Spleen (tissue), 11 donors: ENCODE measurements around the gene POU2AF1. TPM values are rescaled to one million over a fixed set of nuclear protein-coding genes. Genes with fewer than 3 reads are reported as not detected.
A peak's percentile ranks its signal among the peaks of the same experiment; 100 is the strongest.

Experiments used
- DNase-seq: peaks from one replicate; pipeline ENCODE4 v3.0.0-alpha.2; 2020
- H3K27ac ChIP-seq, 8 donors: fragments of 200-600 bp; sonication (generic) in 7 of 8; 1 replicate in 4 of 8; 2 replicates in 4 of 8; pipeline versions ENCODE4 v1.5.0 to v1.8.0; 2016 to 2021; ENCODE audit warnings: inconsistent platforms in 4 of 8, mild to moderate bottlenecking in 4 of 8, moderate library complexity in 1 of 8
- H3K27me3 ChIP-seq, 7 donors: fragments of 200-600 bp; sonication (generic) in 6 of 7; replicated peaks in 1 of 7; 1 replicate in 4 of 7; 2 replicates in 3 of 7; pipeline versions ENCODE4 v1.5.0 to v1.8.0; 2016 to 2021; ENCODE audit warnings: inconsistent platforms in 3 of 7, mild to moderate bottlenecking in 1 of 7
- H3K36me3 ChIP-seq, 6 donors: fragments of 200-600 bp; sonication (generic) in 5 of 6; 1 replicate in 4 of 6; 2 replicates in 2 of 6; pipeline versions ENCODE4 v1.5.0 to v1.8.0; 2016 to 2021; ENCODE audit warnings: inconsistent platforms in 2 of 6
- H3K4me1 ChIP-seq, 6 donors: fragments of 200-600 bp; sonication (generic) in 5 of 6; 1 replicate in 3 of 6; 2 replicates in 3 of 6; pipeline versions ENCODE4 v1.5.0 to v1.8.0; 2016 to 2021; ENCODE audit warnings: inconsistent platforms in 3 of 6
- H3K4me3 ChIP-seq, 8 donors: fragments of 200-600 bp; sonication (generic) in 7 of 8; 1 replicate in 4 of 8; 2 replicates in 4 of 8; pipeline versions ENCODE4 v1.5.0 to v1.8.0; 2016 to 2021; ENCODE audit warnings: inconsistent platforms in 4 of 8, mild to moderate bottlenecking in 4 of 8, moderate library complexity in 2 of 8
- H3K9me3 ChIP-seq, 8 donors: fragments of 200-600 bp; sonication (generic) in 7 of 8; 1 replicate in 4 of 8; 2 replicates in 4 of 8; pipeline versions ENCODE4 v1.5.0 to v1.8.0; 2016 to 2021; ENCODE audit warnings: inconsistent platforms in 4 of 8
- CTCF ChIP-seq, 11 experiments: fragments of 200-600 bp in 7 of 11; fragments of 450-650 bp in 4 of 11; sonication (generic) in 4 of 11; IDR thresholded peaks in 8 of 11; conservative IDR thresholded peaks in 3 of 11; 1 replicate in 7 of 11; 2 replicates in 4 of 11; pipeline versions ENCODE4 v1.4.0 to v1.8.0; 2016 to 2021; ENCODE audit warnings: antibody characterized with exemption in 11 of 11, inconsistent platforms in 4 of 11, mild to moderate bottlenecking in 1 of 11
- POLR2A ChIP-seq, 3 donors: fragments of 450-650 bp; IDR thresholded peaks; one replicate each; pipeline ENCODE4 v1.5.1; 2017; ENCODE audit warnings: antibody characterized with exemption in 3 of 3, mild to moderate bottlenecking in 1 of 3
- POLR2AphosphoS5 ChIP-seq, 3 donors: sonication (generic); formaldehyde crosslinking; IDR thresholded peaks; one replicate each; pipeline ENCODE4 v1.5.1; 2017; ENCODE audit warnings: antibody characterized with exemption in 3 of 3
- WGBS, 5 donors: extraction: QIAGEN DNeasy Blood & Tissue Kit in 3 of 5; methylation state at CpG; one replicate each; pipeline versions ENCODE4 v1.1.5 to v1.1.7; 2013 to 2018; 5-methylcytosine and 5-hydroxymethylcytosine counted together
- intact Hi-C: fragments of 100-400 bp; cut with DNase I; formaldehyde crosslinking; loops from one replicate; pipeline ENCODE4 v1.15.0; 2023; ENCODE audit warnings: low total_unique reads
- polyA plus RNA-seq, 3 donors: library from polyadenylated mRNA; stranded (reverse); fragments of 200-250 nt; gene quantifications; one replicate each; pipeline ENCODE4 v1.2.1, GENCODE V29; 2013
- total RNA-seq, 7 donors: library from RNA; depleted of rRNA in 3 of 7; stranded (reverse); fragments of >200 nt in 3 of 7; fragmentation: NEBNext Ultra II Directional in 4 of 7; extraction: Animal tissue kit (Norgen Biotek cat#: 25700) in 4 of 7; gene quantifications; one replicate each; pipeline versions ENCODE4 v1.1.0 to v1.2.1, GENCODE V29; 2016 to 2021
- donor health status: healthy with polysubstance abuse.
- donor health status: DM: no; HTN: no; CAD: no; lungs with moderate emphysema.
- donor health status: DM: no; HTN: no; CAD: no.
- donor health status: Bipolar disorder and iron deficiency.
- donor health status: healthy.
- donor health status: DM: no; HTN: no; CAD: no.
- donor health status: DM: yes; HTN: yes; CAD: no.

Gene POU2AF1
- total and polyA plus RNA-seq, 10 donors = 60.1 to 280 (median 104) TPM

GRCh38 chr11:111419641-111420327 is 40.7 kb upstream of the POU2AF1 start:
- H3K36me3 ChIP-seq = no peaks in the 10 kb centered on the region
- 70 to 93% (median 78%) methylated on average over 4 to 5 of the region's 5 CpGs for WGBS, 5 donors
- DNase-seq = peak; percentile 76
- H3K4me1 ChIP-seq = peaks cover 13 to 76% (median 52%) of the 10 kb centered on the region in 6 donors
- no peak for TF ChIP-seq CTCF (IDR thresholded peaks at IDR 0.05 in 8 of 11, conservative IDR thresholded peaks at IDR 0.05 in 3 of 11)
- no peak for TF ChIP-seq POLR2A (IDR thresholded peaks at IDR 0.05)
- no peak for TF ChIP-seq POLR2AphosphoS5 (IDR thresholded peaks at IDR 0.05)
- intact Hi-C loops = loop anchor here (10.0 kb wide), 1 partner anchor 55 kb away; no protein-coding TSS in a partner anchor
- peak overlapping the region in 5 of 8 donors; percentile 70 to 86 (median 79) for H3K27ac ChIP-seq
- no peaks in the 10 kb centered on the region for H3K9me3 ChIP-seq
- no peak overlapping the region for H3K4me3 ChIP-seq
- H3K27me3 ChIP-seq = no peaks in the 10 kb centered on the region

GRCh38 chr11:111419181-111419580 is 40.1 kb upstream of the POU2AF1 start:
- intact Hi-C loops = loop anchor here (10.0 kb wide), 1 partner anchor 54 kb away; no protein-coding TSS in a partner anchor
- H3K4me1 ChIP-seq = peaks cover 15 to 82% (median 58%) of the 10 kb centered on the region in 6 donors

GRCh38 chr11:111418436-111418787 is 39.3 kb upstream of the POU2AF1 start:
- DNase-seq = no peak
- no peaks in the 10 kb centered on the region for H3K36me3 ChIP-seq
- H3K4me1 ChIP-seq = peaks cover 17 to 89% (median 65%) of the 10 kb centered on the region in 6 donors
- WGBS, 5 donors = 47 to 56% (median 53%) methylated on average over 5 of the region's 5 CpGs
- H3K27me3 ChIP-seq = no peaks in the 10 kb centered on the region
- no peak for TF ChIP-seq CTCF (IDR thresholded peaks at IDR 0.05 in 8 of 11, conservative IDR thresholded peaks at IDR 0.05 in 3 of 11)
- no peak for TF ChIP-seq POLR2AphosphoS5 (IDR thresholded peaks at IDR 0.05)
- no peak for TF ChIP-seq POLR2A (IDR thresholded peaks at IDR 0.05)
- H3K4me3 ChIP-seq = no peak overlapping the region
- no peaks in the 10 kb centered on the region for H3K9me3 ChIP-seq
- intact Hi-C loops = loop anchor here (10.0 kb wide), 1 partner anchor 54 kb away; no protein-coding TSS in a partner anchor
- peak overlapping the region; percentile 8 to 86 (median 73) for H3K27ac ChIP-seq

More at GRCh38 chr11:111419181-111419580, 40.1 kb upstream of the POU2AF1 start:
- TF ChIP-seq POLR2AphosphoS5 (IDR thresholded peaks at IDR 0.05) (no peak), CTCF (IDR thresholded peaks at IDR 0.05 in 8 of 11, conservative IDR thresholded peaks at IDR 0.05 in 3 of 11) (no peak), POLR2A (IDR thresholded peaks at IDR 0.05) (no peak)
- no peak for DNase-seq
- WGBS, 5 donors = 48 to 85% (median 68%) methylated on average over 4 of the region's 4 CpGs
- Histone ChIP-seq H3K36me3 (no peaks in the 10 kb centered on the region), H3K4me3 (no peak overlapping the region), H3K27me3 (no peaks in the 10 kb centered on the region), H3K9me3 (no peaks in the 10 kb centered on the region), H3K27ac (peak overlapping the region in 6 of 8 donors; percentile 48 to 86 (median 78))

- intact Hi-C loops = loop anchor here (10.0 kb wide), 1 partner anchor 53 kb away; no protein-coding TSS in a partner anchor
- Histone ChIP-seq H3K36me3 (no peaks in the 10 kb centered on the region), H3K27me3 (no peaks in the 10 kb centered on the region), H3K9me3 (no peaks in the 10 kb centered on the region), H3K27ac (peak overlapping the region; percentile 8 to 86 (median 73)), H3K4me3 (peak overlapping the region in 1 of 8 donors; percentile 47), H3K4me1 (peaks cover 17 to 85% (median 63%) of the 10 kb centered on the region in 6 donors)
- no peak for TF ChIP-seq CTCF (IDR thresholded peaks at IDR 0.05 in 8 of 11, conservative IDR thresholded peaks at IDR 0.05 in 3 of 11)
- TF ChIP-seq POLR2A (IDR thresholded peaks at IDR 0.05) = no peak
- TF ChIP-seq POLR2AphosphoS5 (IDR thresholded peaks at IDR 0.05) = peak in 1 of 3 donors; percentile 68
- DNase-seq = peak; percentile 74
- 26 to 40% (median 34%) methylated on average over 9 to 10 of the region's 10 CpGs for WGBS, 5 donors
Observed at GRCh38 chr11:111417766-111418435, 38.8 kb upstream of the POU2AF1 start.
